Activated gamma-delta T cell (primary cell): ENCODE results near the gene WLS.

Experiments used
- DNase-seq: peaks from one replicate; lab custom pipeline; 2025; lab: John Stamatoyannopoulos, UW

The WLS gene

GRCh38 chr1:68132426-68133130 is 99.7 kb downstream of the WLS start:
- DNase-seq, result no peak

DNA sequence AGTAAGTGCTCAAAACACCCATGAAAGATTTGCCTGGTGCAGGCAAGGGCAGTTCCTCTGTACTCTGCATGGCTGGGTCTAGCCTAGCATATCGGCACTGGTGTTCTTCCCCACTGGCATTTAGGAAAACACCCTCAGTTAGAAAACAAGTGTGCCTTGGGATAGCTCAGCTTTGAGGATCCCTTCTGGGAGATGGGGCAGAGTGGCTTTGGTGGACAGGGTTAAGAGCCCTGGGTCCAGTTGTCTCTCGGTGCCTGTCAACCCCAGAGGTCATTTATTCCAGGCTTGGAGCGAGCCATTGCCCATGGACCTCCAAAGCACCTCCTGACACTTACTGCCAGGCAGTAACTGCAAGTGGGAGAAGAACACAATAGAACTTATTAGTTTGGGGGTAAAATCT is 101.1 kb downstream of the WLS start:
- DNase-seq, result no peak

GRCh38 chr1:68129536-68130250 is 102.6 kb downstream of the WLS start:
- DNase-seq, result no peak

DNA sequence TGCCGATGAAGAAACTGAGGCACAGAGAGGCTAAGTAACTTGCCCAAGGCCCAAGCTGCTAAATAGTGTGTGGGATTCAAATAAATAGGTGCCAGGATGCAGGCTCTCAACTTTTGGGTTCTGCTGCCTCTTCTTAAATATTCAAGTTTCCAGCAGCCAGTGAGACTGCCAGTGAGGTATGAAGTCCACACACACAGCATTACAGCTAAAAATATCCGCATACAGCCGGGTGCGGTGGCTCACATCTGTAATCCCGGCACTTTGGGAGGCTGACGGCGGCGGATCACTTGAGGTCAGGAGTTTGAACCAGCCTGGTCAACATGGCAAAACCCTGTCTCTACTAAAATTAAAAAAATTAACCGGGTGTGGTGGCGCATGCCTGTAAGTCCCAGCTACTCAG is 103.5 kb downstream of the WLS start:
- no peak for DNase-seq

- no peak for DNase-seq
Observed at GRCh38 chr1:68128157-68128556, 104.2 kb downstream of the WLS start.

GRCh38 chr1:68121536-68121935 is 110.8 kb downstream of the WLS start:
- no peak for DNase-seq

DNA sequence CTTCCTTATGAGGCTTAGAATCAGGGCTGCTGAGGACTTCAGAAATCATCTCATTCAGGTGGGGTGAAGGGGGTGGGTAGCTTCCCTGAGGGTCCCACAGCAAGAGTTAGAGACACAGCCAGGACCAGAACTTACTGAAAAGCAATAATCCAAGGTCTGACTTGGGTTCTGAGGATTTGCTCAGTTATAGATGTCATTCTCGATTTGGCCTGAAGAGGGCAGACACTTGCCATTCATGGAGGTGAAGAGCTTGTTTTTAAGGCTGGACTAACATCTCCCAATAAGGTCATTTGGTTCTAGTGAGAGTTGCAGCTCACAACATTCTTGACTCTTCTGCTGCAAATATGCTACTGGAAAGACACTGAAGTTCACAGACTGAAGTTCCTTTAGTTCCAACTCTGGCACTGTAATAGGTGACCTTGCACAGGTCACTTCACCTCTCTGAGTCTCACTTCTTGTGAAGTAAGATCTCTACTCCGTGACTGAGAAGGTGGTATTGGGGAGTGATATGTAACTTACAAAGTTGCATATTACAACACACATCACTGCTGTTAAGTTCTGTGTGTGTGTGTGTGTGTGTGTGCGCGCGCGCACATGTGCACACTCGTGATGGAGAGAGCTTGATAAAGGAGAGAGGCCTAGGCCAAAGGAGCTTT is 112.1 kb downstream of the WLS start:
- no peak for DNase-seq

DNA sequence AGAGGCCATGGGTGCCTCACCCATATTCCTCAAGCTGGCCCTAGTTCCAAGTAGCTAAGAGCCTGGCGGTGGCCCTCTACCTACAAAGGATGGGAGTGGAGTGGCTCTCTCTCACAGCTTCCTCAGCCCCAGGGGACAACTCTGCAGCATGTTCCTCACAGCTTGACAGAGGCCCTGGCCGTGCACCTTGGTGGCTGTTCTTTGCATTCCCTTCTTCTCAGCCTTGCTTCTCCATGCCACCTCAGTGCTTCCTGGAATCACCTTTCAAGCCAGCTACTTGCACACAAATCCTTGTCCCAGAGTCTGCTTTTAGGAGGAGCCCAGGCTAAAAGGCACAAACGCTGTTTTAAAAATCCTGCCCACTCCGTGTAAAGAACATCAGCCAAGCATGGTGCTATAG is 112.9 kb downstream of the WLS start:
- DNase-seq, result no peak

DNA sequence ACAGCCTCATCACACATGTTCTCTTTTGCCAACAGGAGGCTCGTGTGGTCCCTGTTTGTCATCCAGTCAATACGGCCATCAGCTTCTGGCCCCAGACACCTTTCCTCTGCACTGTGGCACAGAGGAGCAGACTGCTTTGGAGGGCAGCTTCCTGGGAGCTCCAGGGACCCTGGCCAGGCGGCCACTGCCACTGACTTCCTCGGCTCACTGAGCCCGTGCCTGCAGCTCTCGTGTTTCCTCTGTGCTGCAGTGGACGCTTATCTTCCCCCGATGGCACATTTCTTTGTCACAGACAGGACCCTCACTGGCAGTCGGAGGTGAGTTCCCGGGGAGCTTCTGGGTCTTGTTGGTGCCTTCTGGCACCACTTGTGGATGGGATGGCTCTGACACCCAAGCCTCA is 114.9 kb downstream of the WLS start:
- DNase-seq, result no peak

GRCh38 chr1:68116643-68117235 is 115.6 kb downstream of the WLS start:
- DNase-seq, result no peak

- DNase-seq, result no peak
Observed at GRCh38 chr1:68115308-68115707, 117.0 kb downstream of the WLS start.

GRCh38 chr1:68113966-68114365 is 118.4 kb downstream of the WLS start:
- DNase-seq, result no peak

GRCh38 chr1:68112835-68113243 is 119.5 kb downstream of the WLS start:
- no peak for DNase-seq

DNA sequence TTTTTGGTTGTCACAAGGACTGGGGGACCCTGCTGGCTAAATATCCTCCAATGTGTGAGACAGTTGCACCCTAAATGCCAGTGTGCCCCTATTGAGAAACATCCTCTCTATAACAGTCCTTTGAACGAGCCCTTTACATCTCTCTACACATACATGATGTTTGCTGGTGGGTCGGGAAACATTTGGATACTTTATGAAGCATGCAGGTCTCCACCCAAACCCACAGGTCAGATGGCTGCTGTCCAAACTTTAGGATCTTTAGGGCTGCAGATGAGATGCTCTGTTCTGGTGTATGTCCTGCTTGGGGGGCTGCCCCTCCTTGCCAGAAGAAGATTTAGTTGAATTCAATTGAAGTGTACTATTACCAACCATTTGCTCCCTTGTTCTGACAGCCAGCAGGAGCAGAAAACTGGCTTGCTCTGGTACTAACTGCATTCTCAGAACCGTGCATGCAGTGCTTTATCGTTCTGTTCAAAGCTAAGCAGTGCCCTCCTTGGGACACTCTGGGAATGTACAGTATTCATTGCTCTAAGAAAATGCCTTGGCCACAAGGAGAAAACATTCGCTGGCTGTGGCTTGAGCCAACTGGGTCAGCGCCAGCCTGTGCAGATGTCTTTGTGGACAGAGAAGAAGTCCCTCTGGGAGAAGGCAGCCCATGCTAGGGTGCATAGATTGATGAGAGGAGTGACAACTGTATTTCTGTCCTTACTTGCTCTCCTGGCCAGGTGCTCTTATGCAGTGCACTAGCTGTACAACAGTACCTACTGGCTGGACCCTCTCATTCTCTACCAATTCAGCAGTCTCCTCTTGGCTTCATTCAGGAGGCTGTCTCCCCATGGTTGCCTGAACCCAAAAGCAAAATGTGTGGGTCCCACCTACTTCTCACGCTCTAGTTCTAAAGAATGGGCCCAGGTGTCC is 120.5 kb downstream of the WLS start:
- DNase-seq, result no peak

DNA sequence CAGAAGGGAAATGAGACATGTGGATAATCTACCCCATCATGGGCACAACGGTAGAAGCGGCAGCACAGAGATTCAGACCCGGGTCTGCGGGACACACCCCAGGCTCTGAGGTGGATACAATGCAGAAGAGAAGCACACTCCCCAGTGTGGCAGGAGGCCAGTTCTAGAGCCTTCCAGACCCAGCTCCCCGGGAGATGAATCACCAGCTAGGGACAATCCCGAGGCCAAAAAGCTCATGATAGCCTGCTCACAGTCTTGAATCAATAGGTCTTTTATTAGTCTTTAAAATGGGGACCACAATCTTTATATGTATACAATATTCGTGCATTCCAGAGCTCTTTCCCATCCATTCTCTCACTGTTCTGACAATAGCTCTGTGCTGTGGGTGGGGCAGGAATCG is 124.6 kb downstream of the WLS start:
- DNase-seq, result no peak

GRCh38 chr1:68103884-68104554 is 128.3 kb downstream of the WLS start:
- DNase-seq, result no peak

GRCh38 chr1:68103011-68103545 is 129.2 kb downstream of the WLS start:
- no peak for DNase-seq

DNA sequence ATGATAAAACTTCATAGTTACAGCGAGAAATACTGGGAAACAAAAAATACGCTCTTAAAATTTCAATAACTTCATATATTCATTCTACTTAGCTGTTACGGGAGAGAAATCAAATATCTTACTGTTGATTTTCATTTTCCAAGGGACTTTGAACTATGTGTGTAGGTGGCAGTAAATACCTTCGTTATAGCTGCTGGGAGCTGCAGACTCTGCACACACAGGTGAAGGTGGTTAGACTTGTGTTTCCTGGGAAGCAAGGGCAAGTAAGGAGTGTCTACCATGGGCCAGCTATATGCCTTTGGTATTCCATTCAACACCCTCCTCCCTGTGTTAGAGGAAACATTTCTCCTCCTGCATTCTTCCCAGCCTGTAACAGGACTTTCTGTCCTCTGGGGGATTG is 130.5 kb downstream of the WLS start:
- DNase-seq, result no peak

DNA sequence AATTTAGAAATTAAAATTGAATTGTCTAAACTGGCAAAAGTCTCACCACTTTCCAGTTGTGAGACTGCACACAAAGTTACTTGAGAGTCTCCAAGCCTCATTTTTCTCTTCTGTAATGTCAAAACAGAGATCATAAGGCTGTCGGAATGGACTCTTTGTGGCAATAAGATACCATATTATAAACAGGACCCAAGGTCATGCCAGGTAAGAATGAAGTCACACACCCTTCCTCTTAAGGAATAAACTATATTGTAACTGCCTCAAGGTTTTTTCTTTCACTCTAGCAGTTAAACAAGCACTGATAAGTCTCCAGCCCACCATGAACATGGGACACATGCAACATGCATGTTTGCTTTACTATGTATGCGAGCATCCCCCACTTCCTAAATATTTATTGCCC is 131.8 kb downstream of the WLS start:
- no peak for DNase-seq

DNA sequence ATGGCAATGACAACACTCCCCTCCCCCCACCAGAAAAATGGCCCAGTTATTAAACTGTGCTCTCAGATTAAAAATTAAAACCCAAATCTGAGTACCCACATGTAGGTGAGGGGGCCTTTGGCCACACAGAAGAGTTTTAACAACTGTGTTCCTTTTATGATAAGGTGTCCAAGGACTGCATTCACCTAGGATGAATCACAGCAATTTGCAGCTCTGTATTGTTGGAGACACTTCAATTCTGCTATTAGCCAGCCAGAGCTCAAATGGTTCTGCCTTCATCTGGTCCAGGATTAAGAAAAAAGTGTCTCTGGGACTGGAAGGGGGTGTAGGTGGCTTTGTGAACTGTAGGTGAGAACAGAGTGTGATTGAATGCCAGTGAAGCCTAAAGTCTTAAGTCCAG is 138.6 kb downstream of the WLS start:
- no peak for DNase-seq

DNA sequence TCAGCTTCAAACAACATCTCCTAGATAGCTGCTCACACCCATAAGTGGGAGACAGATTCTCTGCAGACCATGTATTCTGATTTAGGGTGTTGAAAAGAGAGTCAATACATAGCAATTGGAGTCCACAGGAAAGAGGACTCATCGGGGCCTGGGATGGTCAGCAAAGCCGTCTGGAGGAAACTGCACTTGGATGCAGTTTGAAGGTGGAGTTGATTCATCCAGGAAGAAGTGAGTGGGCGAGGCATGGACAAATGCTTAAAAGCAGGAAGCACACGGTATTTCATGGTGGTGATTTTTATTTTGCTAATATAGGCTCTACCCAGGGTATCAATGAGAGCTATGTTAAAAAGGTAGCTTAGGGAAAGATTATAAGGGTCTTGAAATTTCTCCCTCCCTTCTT is 145.1 kb downstream of the WLS start:
- DNase-seq, result no peak
